ENCODE data around the gene COA8.

COA8 gene

DNA sequence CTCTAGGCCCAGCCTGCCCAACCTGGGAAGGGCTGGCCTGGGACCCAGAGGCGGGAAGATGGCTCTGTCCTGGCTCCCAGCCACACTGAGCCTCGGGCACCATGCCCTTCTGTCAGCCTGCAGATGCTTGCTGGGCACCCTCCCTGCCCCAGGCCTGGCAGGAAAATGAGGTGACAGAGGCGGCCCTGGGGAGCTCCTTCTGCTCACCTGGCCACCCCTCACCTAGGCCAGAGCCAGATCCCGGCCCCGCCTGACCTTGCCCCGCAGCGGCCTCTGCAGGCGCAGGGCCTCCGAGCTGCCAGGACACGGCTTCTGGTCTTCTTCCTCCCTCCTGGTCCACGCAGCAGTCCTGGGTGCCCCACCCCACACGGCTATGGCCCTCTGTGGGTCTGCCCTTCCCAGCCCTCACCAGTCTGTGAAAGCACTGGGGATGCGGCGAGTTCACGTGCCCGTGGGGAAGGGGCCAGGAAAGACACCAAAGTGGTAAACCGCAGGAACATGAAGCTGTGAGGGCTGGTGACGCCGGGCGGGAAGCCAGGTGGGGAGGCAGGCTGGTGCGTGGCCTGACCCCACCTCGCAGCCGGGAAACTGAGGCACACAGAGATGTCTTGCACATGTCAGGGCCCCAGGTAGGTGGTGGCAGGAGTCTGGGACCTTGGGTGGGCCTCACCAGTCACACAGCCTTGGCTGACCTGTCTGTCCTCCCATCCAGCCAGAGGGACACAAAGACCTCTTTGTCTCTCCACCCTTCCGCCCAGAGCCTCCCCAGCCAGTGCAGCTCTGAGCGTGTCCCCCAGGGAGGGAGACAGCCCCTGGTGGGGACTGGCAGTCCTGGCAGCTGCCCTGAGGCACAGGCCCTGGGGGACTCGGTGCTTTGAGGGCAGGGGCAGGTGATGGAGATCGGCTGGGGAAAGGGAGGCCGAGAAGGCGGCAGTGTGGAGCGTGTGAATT, 13.1 kb upstream of the COA8 start:
- H3K4me3 ChIP-seq (ENCODE audit: low read length): no peak overlapping the region
- no peak for DNase-seq (ENCODE audit: low read depth)
- TF ChIP-seq, protein P1, sequence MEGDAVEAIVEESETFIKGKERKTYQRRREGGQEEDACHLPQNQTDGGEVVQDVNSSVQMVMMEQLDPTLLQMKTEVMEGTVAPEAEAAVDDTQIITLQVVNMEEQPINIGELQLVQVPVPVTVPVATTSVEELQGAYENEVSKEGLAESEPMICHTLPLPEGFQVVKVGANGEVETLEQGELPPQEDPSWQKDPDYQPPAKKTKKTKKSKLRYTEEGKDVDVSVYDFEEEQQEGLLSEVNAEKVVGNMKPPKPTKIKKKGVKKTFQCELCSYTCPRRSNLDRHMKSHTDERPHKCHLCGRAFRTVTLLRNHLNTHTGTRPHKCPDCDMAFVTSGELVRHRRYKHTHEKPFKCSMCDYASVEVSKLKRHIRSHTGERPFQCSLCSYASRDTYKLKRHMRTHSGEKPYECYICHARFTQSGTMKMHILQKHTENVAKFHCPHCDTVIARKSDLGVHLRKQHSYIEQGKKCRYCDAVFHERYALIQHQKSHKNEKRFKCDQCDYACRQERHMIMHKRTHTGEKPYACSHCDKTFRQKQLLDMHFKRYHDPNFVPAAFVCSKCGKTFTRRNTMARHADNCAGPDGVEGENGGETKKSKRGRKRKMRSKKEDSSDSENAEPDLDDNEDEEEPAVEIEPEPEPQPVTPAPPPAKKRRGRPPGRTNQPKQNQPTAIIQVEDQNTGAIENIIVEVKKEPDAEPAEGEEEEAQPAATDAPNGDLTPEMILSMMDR (IDR thresholded peaks at IDR 0.05; ENCODE audit: insufficient read depth, low read depth, low read length, missing control alignments): no peak

DNA sequence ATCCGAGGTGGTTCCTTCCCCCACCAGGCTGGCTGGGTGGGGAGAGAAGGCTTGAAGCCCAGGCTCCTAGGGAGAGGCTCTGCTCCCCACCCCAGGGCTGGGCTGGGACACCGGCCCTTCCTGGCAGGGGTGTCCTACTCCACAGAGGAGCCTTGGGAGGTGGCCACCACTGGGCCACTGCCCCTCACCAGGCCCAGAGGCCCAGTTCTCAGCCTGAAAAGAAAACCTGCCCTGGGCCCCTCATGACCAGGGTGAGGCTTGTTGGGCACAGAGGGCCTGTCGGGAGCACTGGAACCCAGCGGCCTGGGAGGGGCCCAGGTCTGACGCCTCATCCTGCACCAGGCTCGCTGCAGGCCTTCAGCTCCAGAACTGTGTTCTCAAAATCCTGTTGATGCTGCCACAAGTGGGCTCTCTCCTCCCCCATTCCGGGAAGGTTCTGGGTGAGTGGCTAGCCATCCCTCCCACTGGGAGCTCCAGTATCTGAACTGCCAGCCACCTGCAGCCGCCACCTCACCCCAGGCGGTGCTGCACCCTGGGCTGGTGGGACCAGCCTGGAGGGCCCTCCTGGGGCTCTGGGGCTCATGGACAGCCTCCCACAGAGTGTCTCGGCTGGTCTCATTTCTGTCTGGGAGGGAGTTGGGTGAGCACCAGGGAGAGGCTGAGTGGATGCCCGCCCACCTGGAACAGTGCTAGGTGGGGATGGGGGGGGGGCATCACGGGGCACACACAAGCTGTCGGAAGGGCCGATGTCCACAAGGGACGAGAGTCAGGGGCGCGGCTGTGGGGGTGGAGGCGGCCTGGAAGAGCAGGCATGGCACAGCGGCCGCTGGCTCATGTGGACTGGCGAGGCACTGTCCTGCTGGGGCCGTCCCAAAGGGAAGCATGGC, 12.1 kb upstream of the COA8 start:
- TF ChIP-seq, protein P1 (IDR thresholded peaks at IDR 0.05; ENCODE audit: insufficient read depth, low read depth, low read length, missing control alignments): no peak
- DNase-seq (ENCODE audit: low read depth): no peak
- no peak overlapping the region for H3K4me3 ChIP-seq (ENCODE audit: low read length)

DNA sequence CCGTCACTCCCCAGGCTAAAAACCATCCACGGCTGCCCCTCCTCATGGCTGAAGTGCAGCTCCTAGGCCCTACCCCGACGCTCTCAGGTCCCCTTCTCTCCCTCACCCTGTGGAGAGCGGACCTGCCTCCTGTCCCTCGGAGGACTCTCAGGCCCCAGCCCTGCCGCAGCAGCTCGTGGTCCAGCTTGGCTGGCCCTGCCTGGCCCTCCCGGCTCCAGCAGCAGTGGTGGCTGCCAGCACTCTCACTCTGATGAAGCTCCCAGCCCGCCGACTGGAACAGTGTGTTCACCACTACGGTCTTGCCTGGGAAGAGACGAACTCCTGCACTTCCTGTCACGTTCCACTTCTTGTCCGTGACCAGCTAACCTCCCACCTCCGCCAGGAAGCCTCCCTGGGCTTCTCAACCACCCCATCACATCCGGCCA, 11.4 kb upstream of the COA8 start:
- H3K4me3 ChIP-seq (ENCODE audit: low read length): no peak overlapping the region
- DNase-seq (ENCODE audit: low read depth): no peak
- TF ChIP-seq, protein P1 (IDR thresholded peaks at IDR 0.05; ENCODE audit: insufficient read depth, low read depth, low read length, missing control alignments): no peak

DNA sequence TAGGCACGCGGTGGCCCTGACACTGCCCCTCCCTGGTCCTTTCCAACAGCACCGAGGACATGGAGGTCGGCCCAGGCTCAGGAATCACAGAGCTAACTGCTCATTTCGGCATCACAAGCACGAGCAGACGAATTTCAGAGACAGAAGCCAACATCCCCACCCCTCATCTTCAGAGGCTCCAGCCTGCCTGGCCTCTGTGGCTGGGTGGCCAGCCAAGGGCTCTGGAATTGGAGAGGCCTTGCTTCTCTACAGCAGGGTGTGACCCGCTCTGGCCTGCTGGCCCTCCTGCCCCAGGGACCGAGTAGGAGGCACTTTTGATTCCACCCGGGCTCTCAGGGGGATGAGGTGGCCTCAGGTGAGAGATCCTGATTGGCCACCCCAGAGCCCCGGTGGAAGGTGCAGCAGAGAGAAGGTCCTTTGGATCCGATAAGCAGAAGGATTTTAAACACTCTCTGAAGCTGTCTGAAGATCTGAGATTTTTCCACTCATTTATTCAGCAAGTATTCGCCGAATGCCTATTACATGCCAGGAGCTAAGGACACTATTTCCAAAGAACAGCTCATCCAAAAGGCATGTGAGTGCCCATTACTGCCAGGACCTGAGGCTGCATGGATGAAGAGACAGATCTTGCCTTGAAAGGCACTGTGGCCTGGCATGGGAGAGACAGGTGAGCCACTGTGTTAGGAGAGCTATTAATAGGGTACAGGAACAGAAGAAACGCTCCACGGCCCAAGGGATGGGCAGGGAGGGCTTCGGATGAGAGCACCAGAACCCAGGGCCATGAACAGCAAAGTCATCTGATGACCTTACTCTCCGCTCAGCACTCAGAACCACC, 10.5 kb upstream of the COA8 start:
- TF ChIP-seq, protein P1 (IDR thresholded peaks at IDR 0.05; ENCODE audit: insufficient read depth, low read depth, low read length, missing control alignments): no peak
- DNase-seq (ENCODE audit: low read depth): peak; percentile 70
- H3K4me3 ChIP-seq (ENCODE audit: low read length): no peak overlapping the region

DNA sequence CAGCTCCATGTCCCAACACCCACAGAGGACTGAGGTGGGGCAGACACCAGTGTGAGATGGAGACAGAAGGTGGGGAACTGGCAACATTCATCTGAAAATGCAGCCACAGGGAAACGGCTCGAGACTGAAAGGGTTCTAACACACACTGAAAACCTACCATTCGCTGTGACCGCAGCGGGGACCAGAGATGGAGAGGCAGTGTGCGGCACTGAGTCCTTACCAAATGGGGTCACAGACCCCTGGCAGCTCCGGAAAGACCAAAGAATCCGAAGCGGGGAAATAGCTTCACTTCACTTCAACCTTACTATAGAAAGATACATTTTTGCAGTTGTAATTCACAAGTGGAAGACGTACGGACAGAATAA, 9.9 kb upstream of the COA8 start:
- no peak for DNase-seq (ENCODE audit: low read depth)
- H3K4me3 ChIP-seq (ENCODE audit: low read length): no peak overlapping the region
- TF ChIP-seq, protein P1 (IDR thresholded peaks at IDR 0.05; ENCODE audit: insufficient read depth, low read depth, low read length, missing control alignments): no peak

DNA sequence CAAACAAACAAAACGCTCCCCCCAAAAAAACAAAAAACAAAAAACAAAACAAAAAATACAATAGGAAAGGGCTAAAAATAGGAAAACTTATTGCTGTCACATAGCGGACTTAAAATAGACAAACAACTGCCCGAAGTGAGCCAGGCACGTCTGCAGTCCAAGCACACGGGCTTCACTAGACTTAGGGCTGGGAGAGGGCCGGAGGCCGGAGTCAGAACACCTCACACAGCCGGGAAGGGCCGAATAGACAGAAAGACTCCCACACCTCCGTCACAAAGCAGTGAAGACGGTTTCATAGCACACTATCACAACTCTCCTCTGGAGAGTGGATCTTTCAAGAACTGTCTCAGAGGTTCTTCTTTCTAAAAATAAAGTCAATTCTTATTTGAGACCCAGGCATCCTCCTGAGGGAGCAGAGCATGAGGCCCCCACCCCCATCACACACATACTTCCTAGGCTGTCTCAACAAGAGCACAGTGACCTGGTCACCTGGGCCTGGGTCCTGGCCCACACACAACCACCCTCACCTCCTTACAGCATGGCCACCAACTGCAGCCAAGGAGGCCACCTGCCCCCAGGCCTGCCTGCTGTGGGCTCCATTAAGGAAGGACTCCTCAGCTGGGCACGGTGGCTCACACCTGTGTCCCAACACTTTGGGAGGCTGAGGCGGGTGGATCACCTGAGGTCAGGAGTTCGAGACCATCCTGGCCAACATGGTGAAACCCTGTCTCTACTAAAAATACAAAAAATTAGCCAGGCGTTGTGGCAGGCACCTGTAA, 7.0 kb upstream of the COA8 start:
- no peak overlapping the region for H3K4me3 ChIP-seq (ENCODE audit: low read length)
- DNase-seq (ENCODE audit: low read depth): no peak
- TF ChIP-seq, protein P1 (IDR thresholded peaks at IDR 0.05; ENCODE audit: insufficient read depth, low read depth, low read length, missing control alignments): no peak
